Body of pancreas (tissue), 4 donors: Measurements from ENCODE around the gene NDUFS7.

Source experiments
- POLR2A ChIP-seq, 3 donors: fragments of 450-650 bp; IDR thresholded peaks; one replicate each; pipeline ENCODE4 v1.6.1; 2016; ENCODE audit warnings: antibody characterized with exemption in 3 of 3, mild to moderate bottlenecking in 2 of 3
- TF ChIP-seq, protein P1 (sequence below), 7 experiments: fragments of 450-650 bp in 4 of 7; fragments of 200-600 bp in 3 of 7; sonication (generic) in 3 of 7; IDR thresholded peaks; one replicate each; pipeline ENCODE4 v1.5.1; 2016 to 2019; ENCODE audit warnings: antibody characterized with exemption in 7 of 7

DNA sequence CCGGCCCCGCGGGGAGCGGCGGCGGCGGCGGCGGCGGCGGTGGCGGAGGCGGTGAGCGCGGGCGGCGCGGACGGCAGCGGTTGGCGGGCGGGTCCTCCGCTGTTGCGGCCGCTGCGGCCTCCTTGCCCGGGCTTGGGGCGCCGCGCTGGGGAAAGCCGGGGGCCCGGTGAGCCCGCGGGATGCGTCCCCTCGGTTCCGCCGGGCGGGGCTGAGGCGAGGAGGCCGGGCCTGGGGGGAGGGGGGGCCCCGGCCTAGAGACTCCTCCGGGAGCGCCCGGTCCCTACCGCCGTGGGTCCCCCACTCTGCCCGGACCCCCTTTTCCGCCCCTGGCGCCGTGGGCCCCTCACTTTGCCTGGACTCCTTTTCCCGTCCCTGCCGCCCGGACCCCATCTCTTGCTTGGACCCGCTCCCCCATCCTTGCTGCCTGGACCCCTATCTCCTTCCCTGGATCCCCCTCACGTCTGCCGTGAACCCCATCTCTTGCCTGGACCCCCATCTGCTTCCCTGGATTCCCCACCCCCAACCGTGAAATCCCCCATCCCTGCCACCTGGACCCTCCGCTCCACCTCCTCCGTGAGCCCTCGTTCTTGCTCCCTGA is 28.6 kb upstream of the NDUFS7 start:
- no peak for TF ChIP-seq POLR2A (IDR thresholded peaks at IDR 0.05)
- TF ChIP-seq, protein P1, sequence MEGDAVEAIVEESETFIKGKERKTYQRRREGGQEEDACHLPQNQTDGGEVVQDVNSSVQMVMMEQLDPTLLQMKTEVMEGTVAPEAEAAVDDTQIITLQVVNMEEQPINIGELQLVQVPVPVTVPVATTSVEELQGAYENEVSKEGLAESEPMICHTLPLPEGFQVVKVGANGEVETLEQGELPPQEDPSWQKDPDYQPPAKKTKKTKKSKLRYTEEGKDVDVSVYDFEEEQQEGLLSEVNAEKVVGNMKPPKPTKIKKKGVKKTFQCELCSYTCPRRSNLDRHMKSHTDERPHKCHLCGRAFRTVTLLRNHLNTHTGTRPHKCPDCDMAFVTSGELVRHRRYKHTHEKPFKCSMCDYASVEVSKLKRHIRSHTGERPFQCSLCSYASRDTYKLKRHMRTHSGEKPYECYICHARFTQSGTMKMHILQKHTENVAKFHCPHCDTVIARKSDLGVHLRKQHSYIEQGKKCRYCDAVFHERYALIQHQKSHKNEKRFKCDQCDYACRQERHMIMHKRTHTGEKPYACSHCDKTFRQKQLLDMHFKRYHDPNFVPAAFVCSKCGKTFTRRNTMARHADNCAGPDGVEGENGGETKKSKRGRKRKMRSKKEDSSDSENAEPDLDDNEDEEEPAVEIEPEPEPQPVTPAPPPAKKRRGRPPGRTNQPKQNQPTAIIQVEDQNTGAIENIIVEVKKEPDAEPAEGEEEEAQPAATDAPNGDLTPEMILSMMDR (IDR thresholded peaks at IDR 0.05) = no peak
